ENCODE results near the gene ARHGEF40.

DNA sequence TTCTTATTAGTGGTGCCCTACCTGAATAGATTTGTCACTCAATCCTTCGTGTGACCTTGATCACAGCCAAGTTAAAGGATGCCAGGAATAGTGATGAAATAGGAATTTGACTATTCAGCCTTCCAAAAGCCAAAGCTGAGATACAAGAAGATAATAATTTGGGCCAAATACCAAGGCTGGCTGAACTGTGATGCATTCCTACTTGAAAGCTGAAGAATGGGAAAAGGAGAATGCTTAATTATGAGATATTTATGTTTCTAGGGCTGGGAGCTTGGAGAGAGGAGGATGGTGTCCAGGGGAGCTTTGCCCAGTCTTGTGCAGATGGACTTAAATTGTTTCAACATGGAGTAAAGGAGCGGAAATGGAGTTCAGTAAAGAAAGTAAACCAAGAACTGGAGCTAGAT lies 22.7 kb upstream of the ARHGEF40 start:
- TF ChIP-seq, protein P1, sequence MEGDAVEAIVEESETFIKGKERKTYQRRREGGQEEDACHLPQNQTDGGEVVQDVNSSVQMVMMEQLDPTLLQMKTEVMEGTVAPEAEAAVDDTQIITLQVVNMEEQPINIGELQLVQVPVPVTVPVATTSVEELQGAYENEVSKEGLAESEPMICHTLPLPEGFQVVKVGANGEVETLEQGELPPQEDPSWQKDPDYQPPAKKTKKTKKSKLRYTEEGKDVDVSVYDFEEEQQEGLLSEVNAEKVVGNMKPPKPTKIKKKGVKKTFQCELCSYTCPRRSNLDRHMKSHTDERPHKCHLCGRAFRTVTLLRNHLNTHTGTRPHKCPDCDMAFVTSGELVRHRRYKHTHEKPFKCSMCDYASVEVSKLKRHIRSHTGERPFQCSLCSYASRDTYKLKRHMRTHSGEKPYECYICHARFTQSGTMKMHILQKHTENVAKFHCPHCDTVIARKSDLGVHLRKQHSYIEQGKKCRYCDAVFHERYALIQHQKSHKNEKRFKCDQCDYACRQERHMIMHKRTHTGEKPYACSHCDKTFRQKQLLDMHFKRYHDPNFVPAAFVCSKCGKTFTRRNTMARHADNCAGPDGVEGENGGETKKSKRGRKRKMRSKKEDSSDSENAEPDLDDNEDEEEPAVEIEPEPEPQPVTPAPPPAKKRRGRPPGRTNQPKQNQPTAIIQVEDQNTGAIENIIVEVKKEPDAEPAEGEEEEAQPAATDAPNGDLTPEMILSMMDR (IDR thresholded peaks at IDR 0.05), result no peak
- TF ChIP-seq POLR2AphosphoS5 (IDR thresholded peaks at IDR 0.05), result no peak
